ENCODE results near the gene HNF1A. TPM values are rescaled to one million over a fixed set of nuclear protein-coding genes. Genes with fewer than 3 reads are reported as not detected.

HNF1A gene
- total and polyA plus RNA-seq, 9 of the 15 experiments (the other 6 are each of a cell fraction or from before 2014, with no cell fraction given) = not detected

GRCh38 chr12:121015825-121016766 lies 37.8 kb downstream of the HNF1A start, which contains the start of gene C12orf43 (continued):
- TF ChIP-seq ELF2 (CRISPR knock-in tag; IDR thresholded peaks at IDR 0.05) (no peak), PHF20 (IDR thresholded peaks at IDR 0.05; ENCODE audit: partially characterized antibody) (peak; percentile 100), TAF9B (IDR thresholded peaks at IDR 0.05; ENCODE audit: partially characterized antibody) (peak; percentile 71), POLR2G (IDR thresholded peaks at IDR 0.05; ENCODE audit: low read depth, low read length) (peak; percentile 88), HEY1 (CRISPR knock-in tag; IDR thresholded peaks at IDR 0.05; ENCODE audit: borderline replicate concordance) (no peak), MNT (conservative IDR thresholded peaks at IDR 0.05) (peak; percentile 71 to 86; a peak in 3 of 4 replicates), SMAD2 (IDR thresholded peaks at IDR 0.05; ENCODE audit: low read depth, low read length) (no peak), ZBTB33 (CRISPR knock-in tag; IDR thresholded peaks at IDR 0.05) (0 out of 2 replicates have a peak, but pooled peaks have one; percentile 30), ZNF766 (CRISPR knock-in tag; conservative IDR thresholded peaks at IDR 0.05) (peak; percentile 66), ZKSCAN3 (CRISPR knock-in tag; IDR thresholded peaks at IDR 0.05) (no peak), ATF3 (IDR thresholded peaks at IDR 0.05) (peak; percentile 92), ATF3 (CRISPR knock-in tag; conservative IDR thresholded peaks at IDR 0.05) (peak; percentile 66; the same call in 1 of the 2 replicates), ZC3H8 (IDR thresholded peaks at IDR 0.05) (no peak), NR0B1 (IDR thresholded peaks at IDR 0.05; ENCODE audit: partially characterized antibody) (no peak), ATF7 (IDR thresholded peaks at IDR 0.05) (peak; percentile 97), ZNF217 (CRISPR knock-in tag; IDR thresholded peaks at IDR 0.05) (no peak), SMAD3 (CRISPR knock-in tag; conservative IDR thresholded peaks at IDR 0.05) (no peak), ZZZ3 (IDR thresholded peaks at IDR 0.05) (no peak), USF1 (CRISPR knock-in tag; IDR thresholded peaks at IDR 0.05) (peak; percentile 93), TAF7 (tag; IDR thresholded peaks at IDR 0.05) (peak; percentile 82), CBX3 (IDR thresholded peaks at IDR 0.05; ENCODE audit: borderline replicate concordance in 1 of 2, low read length in 2 of 2) (no peak), BACH1 (tag; IDR thresholded peaks at IDR 0.05) (peak; percentile 32; the same call in 1 of the 2 replicates)

Data from K562 (cell line).